ENCODE data around the gene UBALD2. TPM values are rescaled to one million over a fixed set of nuclear protein-coding genes. Genes with fewer than 3 reads are reported as not detected.

UBALD2 gene
- total RNA-seq, 6 donors from 2014 or later, result 8.4 to 74.9 (median 26.8) TPM

GRCh38 chr17:76277300-76278267, 12.4 kb downstream of the UBALD2 start:
- ATAC-seq (ENCODE audit: low FRiP score in 2 of 2) (no peak), DNase-seq (peak in 1 of 2 donors; percentile 74)
- 92 to 94% methylated on average over 19 to 29 of the region's 31 CpGs for WGBS, 2 donors
- H3K27ac ChIP-seq, result no peak overlapping the region
- H3K9me3 ChIP-seq, result no peaks in the 10 kb centered on the region
- peaks cover 23 to 34% (median 26%) of the 10 kb centered on the region in 4 donors for H3K4me1 ChIP-seq
- peaks cover 0 to 2% (median 0%) of the 10 kb centered on the region in 4 donors for H3K36me3 ChIP-seq
- no peaks in the 10 kb centered on the region for H3K27me3 ChIP-seq
- TF ChIP-seq POLR2A (IDR thresholded peaks at IDR 0.05), result no peak
- no peak for TF ChIP-seq POLR2AphosphoS5 (IDR thresholded peaks at IDR 0.05)
- TF ChIP-seq CTCF (IDR thresholded peaks at IDR 0.05), result no peak
- TF ChIP-seq EP300 (IDR thresholded peaks at IDR 0.05), result no peak
- no peak overlapping the region for H3K4me3 ChIP-seq

- TF ChIP-seq POLR2A (IDR thresholded peaks at IDR 0.05), result no peak
- TF ChIP-seq EP300 (IDR thresholded peaks at IDR 0.05), result no peak
- no peak for TF ChIP-seq CTCF (IDR thresholded peaks at IDR 0.05)
- TF ChIP-seq POLR2AphosphoS5 (IDR thresholded peaks at IDR 0.05), result no peak
- ATAC-seq (ENCODE audit: low FRiP score in 2 of 2), result no peak
Observed at GRCh38 chr17:76278268-76278908, 13.2 kb downstream of the UBALD2 start.

GRCh38 chr17:76278952-76279741, 14.0 kb downstream of the UBALD2 start:
- Histone ChIP-seq H3K4me1 (peaks cover 9 to 19% (median 12%) of the 10 kb centered on the region in 4 donors), H3K36me3 (peaks cover 0 to 3% (median 0%) of the 10 kb centered on the region in 4 donors), H3K27ac (peak overlapping the region in 1 of 4 donors; percentile 5), H3K27me3 (no peaks in the 10 kb centered on the region), H3K4me3 (no peak overlapping the region), H3K9me3 (no peaks in the 10 kb centered on the region)
- TF ChIP-seq EP300 (IDR thresholded peaks at IDR 0.05) (no peak), POLR2AphosphoS5 (IDR thresholded peaks at IDR 0.05) (no peak), CTCF (IDR thresholded peaks at IDR 0.05) (peak; percentile 93 to 97 (median 96)), POLR2A (IDR thresholded peaks at IDR 0.05) (no peak)
- ATAC-seq (ENCODE audit: low FRiP score in 2 of 2) (peak; percentile 87 to 91), DNase-seq (peak; percentile 93)
- WGBS, 2 donors, result 69% methylated on average over 18 to 23 of the region's 28 CpGs

More at GRCh38 chr17:76278268-76278908, 13.2 kb downstream of the UBALD2 start:
- peak overlapping the region in 1 of 4 donors; percentile 5 for H3K27ac ChIP-seq
- no peaks in the 10 kb centered on the region for H3K9me3 ChIP-seq
- peaks cover 0 to 3% (median 0%) of the 10 kb centered on the region in 4 donors for H3K36me3 ChIP-seq
- WGBS, 2 donors, result 90 to 92% methylated on average over 11 to 15 of the region's 19 CpGs
- no peak for DNase-seq
- peaks cover 16 to 26% (median 20%) of the 10 kb centered on the region in 4 donors for H3K4me1 ChIP-seq
- H3K4me3 ChIP-seq, result no peak overlapping the region
- H3K27me3 ChIP-seq, result no peaks in the 10 kb centered on the region

GRCh38 chr17:76279742-76280287, 14.7 kb downstream of the UBALD2 start:
- DNase-seq, result no peak
- 89 to 97% methylated on average over 9 to 11 of the region's 15 CpGs for WGBS, 2 donors
- Histone ChIP-seq H3K27ac (no peak overlapping the region), H3K9me3 (no peaks in the 10 kb centered on the region), H3K4me3 (no peak overlapping the region), H3K4me1 (peaks cover 5 to 12% (median 7%) of the 10 kb centered on the region in 4 donors), H3K27me3 (no peaks in the 10 kb centered on the region), H3K36me3 (peaks cover 0 to 3% (median 0%) of the 10 kb centered on the region in 4 donors)
- TF ChIP-seq CTCF (IDR thresholded peaks at IDR 0.05) (no peak), POLR2AphosphoS5 (IDR thresholded peaks at IDR 0.05) (no peak), EP300 (IDR thresholded peaks at IDR 0.05) (no peak), POLR2A (IDR thresholded peaks at IDR 0.05) (no peak)
- no peak for ATAC-seq (ENCODE audit: low FRiP score in 2 of 2)
